Ramos (cell line): ENCODE results near the gene CPXM1.
"Not testable (repeated sequence)": the region's sequence is repeated elsewhere in the genome, so short reads cannot be mapped to it uniquely, and the experiment has no call there.

Experiments
- in situ Hi-C: fragments of 300-500 bp; cut with MboI; formaldehyde crosslinking; loops from one replicate; pipeline ENCODE4 v1.14.3; 2022; ENCODE audit warnings: low sequenced_read_pairs; ENCODE audit not compliant: unreplicated experiment

CPXM1 gene

GRCh38 chr20:2773812-2774211, 26.6 kb downstream of the CPXM1 start:
- in situ Hi-C loops = no loop called here

- in situ Hi-C loops = no loop called here
Measured at GRCh38 chr20:2771631-2772080, 28.8 kb downstream of the CPXM1 start.

GRCh38 chr20:2770091-2770490, 30.3 kb downstream of the CPXM1 start:
- in situ Hi-C loops = not testable (repeated sequence)

- in situ Hi-C loops = no loop called here
Measured at GRCh38 chr20:2768632-2769015, 31.8 kb downstream of the CPXM1 start.

- in situ Hi-C loops = no loop called here
Measured at GRCh38 chr20:2767768-2768631, 32.4 kb downstream of the CPXM1 start.

GRCh38 chr20:2763186-2763585, 37.2 kb downstream of the CPXM1 start:
- in situ Hi-C loops = no loop called here

GRCh38 chr20:2762578-2763131, 37.8 kb downstream of the CPXM1 start:
- in situ Hi-C loops = no loop called here

GRCh38 chr20:2761885-2762284, 38.5 kb downstream of the CPXM1 start:
- in situ Hi-C loops = no loop called here

GRCh38 chr20:2760952-2761305, 39.5 kb downstream of the CPXM1 start:
- in situ Hi-C loops = no loop called here

GRCh38 chr20:2760297-2760951, 40.0 kb downstream of the CPXM1 start:
- in situ Hi-C loops = no loop called here

GRCh38 chr20:2759603-2760296, 40.7 kb downstream of the CPXM1 start:
- in situ Hi-C loops = no loop called here

- in situ Hi-C loops = no loop called here
Measured at GRCh38 chr20:2759143-2759542, 41.3 kb downstream of the CPXM1 start.

- in situ Hi-C loops = no loop called here
Measured at GRCh38 chr20:2757969-2758368, 42.5 kb downstream of the CPXM1 start.

- in situ Hi-C loops = no loop called here
Measured at GRCh38 chr20:2757001-2757400, 43.4 kb downstream of the CPXM1 start.

- in situ Hi-C loops = no loop called here
Measured at GRCh38 chr20:2756056-2756611, 44.3 kb downstream of the CPXM1 start.

GRCh38 chr20:2755451-2756055, 44.9 kb downstream of the CPXM1 start:
- in situ Hi-C loops = no loop called here

GRCh38 chr20:2754424-2754823, 46.0 kb downstream of the CPXM1 start:
- in situ Hi-C loops = no loop called here

- in situ Hi-C loops = no loop called here
Measured at GRCh38 chr20:2753461-2754040, 46.9 kb downstream of the CPXM1 start.

- in situ Hi-C loops = no loop called here
Measured at GRCh38 chr20:2752567-2753460, 47.6 kb downstream of the CPXM1 start.
